Embryonic facial prominence (tissue), 1 donor: ENCODE measurements around the gene ARMH1.
"Not testable (repeated sequence)": the region's sequence is repeated elsewhere in the genome, so short reads cannot be mapped to it uniquely, and the experiment has no call there.

Source experiments
- DNase-seq: peaks from one replicate; pipeline ENCODE4 v3.0.0-alpha.2; 2016; ENCODE audit errors: extremely low spot score

Gene ARMH1

GRCh38 chr1:44694863-44695478 is 20.5 kb downstream of the ARMH1 start:
- DNase-seq = no peak

GRCh38 chr1:44695671-44696070 is 21.2 kb downstream of the ARMH1 start:
- no peak for DNase-seq

- DNase-seq = no peak
Observed at GRCh38 chr1:44696101-44696500, 21.6 kb downstream of the ARMH1 start.

- no peak for DNase-seq
Observed at GRCh38 chr1:44696789-44697345, 22.4 kb downstream of the ARMH1 start.

GRCh38 chr1:44698138-44698537 is 23.6 kb downstream of the ARMH1 start:
- DNase-seq = no peak

GRCh38 chr1:44699375-44699774 is 24.9 kb downstream of the ARMH1 start:
- not testable (repeated sequence) for DNase-seq

- no peak for DNase-seq
Observed at GRCh38 chr1:44700573-44700972, 26.1 kb downstream of the ARMH1 start.

GRCh38 chr1:44701141-44701573 is 26.6 kb downstream of the ARMH1 start:
- DNase-seq = no peak

GRCh38 chr1:44705470-44705869 is 31.0 kb downstream of the ARMH1 start:
- no peak for DNase-seq

GRCh38 chr1:44705938-44706337 is 31.4 kb downstream of the ARMH1 start:
- no peak for DNase-seq

- DNase-seq = no peak
Observed at GRCh38 chr1:44707112-44707881, 32.8 kb downstream of the ARMH1 start.

GRCh38 chr1:44707959-44708831 is 33.7 kb downstream of the ARMH1 start:
- DNase-seq = no peak

- no peak for DNase-seq
Observed at GRCh38 chr1:44713321-44713781, 38.8 kb downstream of the ARMH1 start.

GRCh38 chr1:44714532-44714931 is 40.0 kb downstream of the ARMH1 start:
- no peak for DNase-seq

GRCh38 chr1:44714944-44715571 is 40.5 kb downstream of the ARMH1 start:
- DNase-seq = peak; percentile 28

GRCh38 chr1:44717156-44717555 is 42.6 kb downstream of the ARMH1 start:
- DNase-seq = no peak

GRCh38 chr1:44717653-44718052 is 43.1 kb downstream of the ARMH1 start:
- no peak for DNase-seq

- DNase-seq = no peak
Observed at GRCh38 chr1:44718091-44718490, 43.6 kb downstream of the ARMH1 start.

- no peak for DNase-seq
Observed at GRCh38 chr1:44719318-44719717, 44.8 kb downstream of the ARMH1 start.

- DNase-seq = no peak
Observed at GRCh38 chr1:44720281-44720680, 45.8 kb downstream of the ARMH1 start.
